Fibroblast of skin of abdomen (primary cell): ENCODE measurements around the gene IFNK.

ENCODE experiments used
- DNase-seq: peaks from one replicate; pipeline ENCODE4 v3.0.0-alpha.2; 2013

IFNK gene

DNA sequence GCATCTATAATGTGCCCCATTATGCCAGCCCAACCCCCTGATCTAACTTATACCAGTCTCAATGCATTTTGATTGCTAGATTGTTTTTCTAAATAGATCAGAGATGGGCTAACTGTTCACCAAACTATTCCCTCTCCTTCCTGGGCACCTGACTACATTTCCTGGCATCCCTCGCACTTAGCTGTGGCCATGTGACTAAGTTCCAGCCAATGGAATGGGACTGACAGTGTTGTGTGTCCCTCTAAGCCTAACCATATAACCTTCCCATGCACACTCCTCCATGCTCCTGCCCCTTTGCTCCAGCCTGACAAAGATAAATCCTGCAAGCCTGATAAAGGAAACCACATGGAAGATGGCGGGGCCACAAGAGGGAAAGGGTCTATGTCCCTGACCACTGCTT is 12.3 kb upstream of the IFNK start:
- no peak for DNase-seq

GRCh38 chr9:27514551-27514950 is 9.5 kb upstream of the IFNK start:
- no peak for DNase-seq

DNA sequence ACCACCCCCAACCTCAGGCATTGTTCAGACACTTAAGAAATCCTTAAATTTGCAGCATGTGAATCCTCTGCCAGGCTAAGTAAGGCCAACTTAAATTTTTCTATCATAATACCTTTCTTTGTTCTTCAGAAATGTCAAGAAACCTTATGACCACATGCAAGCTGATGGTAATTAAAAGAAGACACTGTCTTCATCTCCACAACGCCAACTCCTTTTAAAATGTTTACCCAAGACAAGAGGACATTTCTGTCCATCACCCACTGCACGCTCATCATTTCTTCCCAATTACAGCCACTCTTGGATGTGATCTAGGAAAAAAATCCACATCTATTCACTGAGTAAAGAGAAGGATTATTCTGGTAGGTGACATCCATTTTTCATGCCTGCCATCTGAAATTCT is 6.1 kb upstream of the IFNK start:
- DNase-seq, result no peak

DNA sequence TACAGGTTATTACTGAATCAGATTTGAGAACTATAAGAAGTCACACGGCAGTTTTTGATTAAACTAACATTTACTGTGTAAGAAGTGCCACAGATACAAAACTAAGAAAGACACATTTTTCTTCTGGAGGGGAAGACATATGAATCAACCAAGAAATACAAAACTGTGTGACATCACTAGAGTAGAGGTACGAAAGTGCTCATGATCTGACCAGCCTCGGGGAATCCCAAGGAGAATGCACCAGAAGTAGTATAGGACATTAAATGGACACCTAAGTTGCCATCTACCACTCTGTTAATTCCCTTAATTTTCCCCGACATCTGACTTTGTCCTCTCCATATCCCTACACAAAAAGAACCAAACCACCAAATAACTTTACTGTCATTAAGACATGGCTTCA is 5.3 kb upstream of the IFNK start:
- DNase-seq, result no peak

DNA sequence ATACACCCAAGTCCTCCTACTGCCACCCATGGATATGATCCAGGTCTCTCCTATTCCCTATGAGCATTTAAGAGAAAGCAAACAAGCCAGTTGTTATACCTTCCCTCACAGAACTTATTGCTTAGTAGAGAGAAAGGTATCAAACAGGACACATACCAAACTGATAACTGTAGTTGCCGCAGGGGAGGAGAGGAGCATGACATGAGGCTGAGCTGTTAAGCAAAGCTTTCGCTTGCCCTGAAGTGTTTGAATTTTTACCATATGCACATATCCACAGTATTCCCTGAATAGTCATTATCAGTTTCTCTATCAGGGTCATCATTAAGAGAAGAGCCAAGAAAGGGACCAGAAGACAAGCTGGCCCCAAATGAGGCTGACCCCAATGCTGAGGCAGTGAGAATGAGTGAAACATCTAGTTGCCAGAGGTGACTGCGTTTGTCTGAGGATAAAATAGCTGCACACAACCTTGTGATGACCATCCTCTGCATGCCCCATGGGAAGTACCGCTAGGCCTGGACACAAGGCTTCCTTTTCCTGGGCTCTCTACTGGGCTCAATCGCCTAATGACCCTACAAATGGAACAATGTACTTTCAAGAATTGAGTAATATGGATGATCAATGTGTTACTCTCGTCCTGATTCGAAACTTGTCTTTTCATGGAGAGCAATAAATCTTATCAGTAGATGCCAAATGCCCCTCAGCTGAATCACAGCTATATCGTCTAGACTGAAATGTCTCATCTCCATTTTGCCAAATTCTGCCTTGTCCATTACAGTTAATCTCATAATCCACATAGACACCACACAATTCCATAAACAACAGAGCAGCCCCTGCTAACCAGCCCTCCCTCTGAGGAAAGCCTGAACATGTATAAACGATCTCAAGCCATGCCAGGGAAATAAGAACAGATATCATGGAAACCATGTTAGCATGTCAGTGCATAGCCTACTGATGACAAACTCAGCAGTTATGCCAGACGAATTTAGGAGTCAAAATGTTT is 4.3 kb upstream of the IFNK start:
- DNase-seq, result peak; percentile 69

- DNase-seq, result no peak
Measured at GRCh38 chr9:27520986-27521385, 3.1 kb upstream of the IFNK start.

- no peak for DNase-seq
Measured at GRCh38 chr9:27523141-27523540, 949 bp upstream of the IFNK start.

GRCh38 chr9:27527702-27528075 is 3.6 kb downstream of the IFNK start:
- no peak for DNase-seq

- DNase-seq, result peak; percentile 47
Measured at GRCh38 chr9:27528076-27528885, 4.2 kb downstream of the IFNK start.

GRCh38 chr9:27528886-27529315 is 4.8 kb downstream of the IFNK start:
- no peak for DNase-seq

GRCh38 chr9:27529316-27530278 is 5.5 kb downstream of the IFNK start, which contains the start of gene MOB3B:
Gene MOB3B (minus strand): TSS chr9:27529814. CDS start chr9:27455550, 74,264 bp downstream.
- peak; percentile 68 for DNase-seq

GRCh38 chr9:27530915-27531755 is 7.0 kb downstream of the IFNK start:
- no peak for DNase-seq

DNA sequence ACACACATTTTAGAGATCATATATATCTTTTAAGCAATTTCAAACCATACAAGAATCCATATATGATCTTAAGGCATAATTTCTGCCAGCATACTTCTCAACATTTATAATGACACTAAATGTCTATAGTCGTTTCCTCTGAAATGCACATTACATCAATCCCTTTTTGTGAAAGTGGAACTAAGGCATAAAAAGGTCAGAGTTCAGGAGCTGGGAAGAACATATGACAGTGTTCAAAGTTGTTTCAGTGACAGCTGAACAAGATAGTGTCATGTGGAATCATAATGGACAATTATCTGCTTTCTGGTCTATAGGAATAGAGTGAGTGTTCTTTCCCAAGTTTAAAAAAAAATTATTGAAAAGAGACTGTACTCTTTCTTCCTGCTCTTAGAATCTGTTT is 8.0 kb downstream of the IFNK start:
- DNase-seq, result no peak

GRCh38 chr9:27533311-27533710 is 9.2 kb downstream of the IFNK start:
- no peak for DNase-seq

DNA sequence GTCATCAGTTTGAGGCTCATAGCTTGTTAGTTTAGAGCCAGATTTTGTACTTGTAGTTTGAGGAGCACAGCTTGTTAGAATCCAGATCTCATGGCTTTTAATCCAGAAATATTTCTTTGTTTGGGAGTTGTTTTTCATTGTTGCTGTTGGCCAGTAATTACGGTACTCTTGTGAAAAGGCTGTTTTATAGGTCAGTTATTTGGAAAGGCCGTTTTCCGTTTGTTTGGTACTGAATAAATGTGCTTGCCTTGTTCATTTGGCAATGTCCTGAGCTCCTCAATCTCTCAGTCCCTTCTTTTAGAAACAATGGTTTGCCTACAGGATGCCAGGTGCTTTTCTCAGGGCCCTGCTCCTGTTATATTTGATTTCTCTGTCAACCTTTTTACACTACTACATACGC is 10.0 kb downstream of the IFNK start:
- DNase-seq, result no peak

DNA sequence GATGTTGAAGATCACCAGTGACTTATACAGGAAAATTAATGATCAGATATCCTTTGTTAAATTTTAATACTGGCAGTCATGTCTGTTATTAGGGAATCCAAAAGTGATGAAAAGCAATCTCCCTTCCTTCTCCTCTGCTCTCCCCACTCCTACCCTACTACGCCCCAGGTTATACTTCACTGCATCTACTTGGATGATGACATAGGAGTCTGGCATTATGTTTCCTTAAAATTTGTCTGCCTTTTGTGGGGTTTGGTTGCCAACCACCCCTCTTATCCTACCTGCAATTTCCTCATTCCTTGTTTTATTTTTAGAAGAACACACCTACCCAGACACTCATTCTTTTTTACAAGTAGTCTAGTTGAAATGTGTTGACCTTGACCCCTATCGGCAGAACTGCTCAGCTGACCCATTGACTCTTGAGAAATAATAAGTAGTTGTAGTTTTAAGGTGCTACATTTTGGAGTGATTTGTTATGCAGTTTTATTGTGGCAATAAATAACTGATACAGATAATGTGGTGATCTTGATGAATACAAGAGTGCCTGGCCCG is 10.6 kb downstream of the IFNK start:
- no peak for DNase-seq

GRCh38 chr9:27535701-27536118 is 11.6 kb downstream of the IFNK start:
- no peak for DNase-seq

DNA sequence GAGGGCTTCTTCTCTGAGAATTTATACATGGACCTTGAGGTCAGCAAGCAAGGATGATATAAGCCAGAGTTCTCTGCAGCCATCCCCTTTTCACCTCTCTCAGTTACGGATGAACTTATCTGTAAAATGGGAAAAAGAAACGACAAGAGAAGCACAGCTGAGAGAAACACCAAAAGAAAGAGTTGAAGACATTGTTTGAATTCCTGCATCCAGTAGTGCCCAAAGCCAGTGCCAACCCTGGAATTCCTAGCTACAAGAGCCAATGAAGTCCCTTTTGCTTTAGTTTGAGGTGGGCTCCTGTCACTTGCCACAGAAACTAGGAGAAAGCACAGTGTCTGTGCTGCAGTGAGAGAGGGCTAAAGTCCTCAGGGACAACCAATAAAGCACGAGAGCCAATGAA is 12.1 kb downstream of the IFNK start:
- DNase-seq, result no peak

DNA sequence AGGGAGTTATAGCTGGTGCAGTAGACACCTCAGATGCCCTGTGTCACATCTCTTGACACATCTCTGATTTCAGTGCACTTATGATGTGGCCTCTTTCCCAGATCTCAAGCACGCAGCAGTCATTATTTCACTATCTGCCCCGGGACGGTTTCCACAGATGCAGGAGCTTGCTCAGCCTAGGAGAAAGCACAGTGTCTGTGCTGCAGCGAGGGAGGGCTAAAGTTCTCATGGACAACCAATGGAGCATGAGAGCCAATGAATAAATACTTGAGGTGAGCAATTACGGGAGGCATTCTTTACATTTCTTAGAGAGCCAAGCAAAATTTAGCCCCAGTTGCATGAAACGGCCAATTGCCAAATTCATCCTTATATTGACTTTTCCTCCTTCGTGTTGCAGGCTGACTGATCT is 12.9 kb downstream of the IFNK start:
- DNase-seq, result no peak

- DNase-seq, result no peak
Measured at GRCh38 chr9:27537756-27538155, 13.7 kb downstream of the IFNK start.

DNA sequence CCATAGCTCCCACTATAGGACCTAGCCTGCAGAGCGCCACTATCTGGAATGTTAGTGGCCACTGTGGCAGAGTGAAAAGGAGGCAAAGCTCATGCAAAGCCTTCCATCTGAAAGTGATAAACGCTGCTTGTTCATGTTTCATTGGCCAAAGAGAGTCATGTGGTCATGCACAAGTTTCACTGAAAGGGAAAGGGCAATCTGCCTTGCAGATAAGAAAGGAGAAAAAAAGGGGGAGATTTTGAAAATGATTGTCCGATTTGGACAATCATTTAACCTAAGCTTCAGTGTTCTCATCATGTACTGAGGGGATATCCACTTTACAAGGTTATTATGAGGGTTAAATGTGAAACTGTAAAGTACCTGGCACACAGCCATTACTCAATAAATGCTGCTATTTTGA is 14.6 kb downstream of the IFNK start:
- DNase-seq, result no peak
